Uterus (tissue), 4 donors: Measurements from ENCODE around the gene CKLF. TPM values are rescaled to one million over a fixed set of nuclear protein-coding genes. Genes with fewer than 3 reads are reported as not detected.

ENCODE experiments used
- DNase-seq, 2 donors: peaks; one replicate each; pipeline ENCODE4 v3.0.0-alpha.2; 2019 to 2020
- H3K27ac ChIP-seq, 2 donors: fragments of 200-600 bp; sonication (generic); 1 replicate in 1 of 2; 2 replicates in 1 of 2; pipeline ENCODE4 v1.5.1; 2016 to 2018
- H3K27me3 ChIP-seq, 2 donors: fragments of 200-600 bp; sonication (generic); one replicate each; pipeline ENCODE4 v1.5.1; 2018 to 2019; ENCODE audit warnings: control low read depth in 1 of 2
- H3K36me3 ChIP-seq, 2 donors: fragments of 200-600 bp; sonication (generic); one replicate each; pipeline ENCODE4 v1.5.1; 2019; ENCODE audit warnings: control low read depth in 1 of 2
- H3K4me1 ChIP-seq, 2 donors: fragments of 200-600 bp; sonication (generic); one replicate each; pipeline ENCODE4 v1.5.1; 2018 to 2019; ENCODE audit warnings: control low read depth in 1 of 2
- H3K4me3 ChIP-seq, 2 donors: fragments of 200-600 bp; sonication (generic); 1 replicate in 1 of 2; 2 replicates in 1 of 2; pipeline ENCODE4 v1.5.1; 2018 to 2019; ENCODE audit warnings: mild to moderate bottlenecking in 1 of 2
- H3K9me3 ChIP-seq, 2 donors: fragments of 200-600 bp; sonication (generic); one replicate each; pipeline ENCODE4 v1.5.1; 2019; ENCODE audit warnings: control low read depth in 1 of 2
- CTCF ChIP-seq, 4 experiments: fragments of 200-600 bp in 2 of 4; fragments of 450-650 bp in 2 of 4; sonication (generic) in 2 of 4; IDR thresholded peaks; one replicate each; pipeline ENCODE4 v1.5.1; 2016 to 2019; ENCODE audit warnings: antibody characterized with exemption in 4 of 4, mild to moderate bottlenecking in 2 of 4, moderate library complexity in 1 of 4
- POLR2A ChIP-seq, 2 donors: fragments of 450-650 bp; IDR thresholded peaks; one replicate each; pipeline ENCODE4 v1.6.1; 2016; ENCODE audit warnings: antibody characterized with exemption in 2 of 2, mild to moderate bottlenecking in 1 of 2, moderate library complexity in 1 of 2
- intact Hi-C: fragments of 100-400 bp; cut with DNase I; formaldehyde crosslinking; loops from one replicate; pipeline ENCODE4 v1.15.1; 2023; ENCODE audit warnings: low total_unique reads
- total RNA-seq, 4 donors: library from RNA; depleted of rRNA in 3 of 4; stranded (reverse); fragments of >200 nt in 3 of 4; gene quantifications; one replicate each; pipeline versions ENCODE4 v1.1.0 to v1.2.4, GENCODE V29; 2014 to 2023
- donor health status: DM: yes; HTN: yes; CAD: no.

The CKLF gene
- total RNA-seq, 4 donors from 2014 or later: 31.3 to 118 (median 68.6) TPM

GRCh38 chr16:66515596-66516508, 36.5 kb upstream of the CKLF start:
- Histone ChIP-seq H3K4me1 (peaks cover 6 to 22% of the 10 kb centered on the region in 2 donors), H3K9me3 (no peaks in the 10 kb centered on the region), H3K36me3 (no peaks in the 10 kb centered on the region), H3K27ac (peak overlapping the region; percentile 79 to 95), H3K4me3 (no peak overlapping the region), H3K27me3 (no peaks in the 10 kb centered on the region)
- TF ChIP-seq POLR2A (IDR thresholded peaks at IDR 0.05): no peak
- peak in 2 of 4 experiments; percentile 25 to 37 for TF ChIP-seq CTCF (IDR thresholded peaks at IDR 0.05)
- DNase-seq: peak in 1 of 2 donors; percentile 44
- intact Hi-C loops: no loop called here

GRCh38 chr16:66516509-66516807, 35.9 kb upstream of the CKLF start:
- H3K36me3 ChIP-seq: no peaks in the 10 kb centered on the region
- DNase-seq: no peak
- intact Hi-C loops: no loop called here
- H3K9me3 ChIP-seq: no peaks in the 10 kb centered on the region
- TF ChIP-seq POLR2A (IDR thresholded peaks at IDR 0.05) (no peak), CTCF (IDR thresholded peaks at IDR 0.05) (no peak)
- no peaks in the 10 kb centered on the region for H3K27me3 ChIP-seq
- no peak overlapping the region for H3K4me3 ChIP-seq
- H3K4me1 ChIP-seq: peaks cover 6 to 22% of the 10 kb centered on the region in 2 donors
- H3K27ac ChIP-seq: peak overlapping the region; percentile 79 to 95

- H3K36me3 ChIP-seq: no peaks in the 10 kb centered on the region
- peak overlapping the region; percentile 94 to 95 for H3K27ac ChIP-seq
- no peaks in the 10 kb centered on the region for H3K9me3 ChIP-seq
- intact Hi-C loops: no loop called here
- H3K27me3 ChIP-seq: no peaks in the 10 kb centered on the region
- H3K4me1 ChIP-seq: peaks cover 6 to 22% of the 10 kb centered on the region in 2 donors
- peak; percentile 54 to 61 for TF ChIP-seq POLR2A (IDR thresholded peaks at IDR 0.05)
- peak in 1 of 4 experiments; percentile 6 for TF ChIP-seq CTCF (IDR thresholded peaks at IDR 0.05)
- peak overlapping the region; percentile 7 to 14 for H3K4me3 ChIP-seq
- peak; percentile 98 to 99 for DNase-seq
These were observed 35.4 kb upstream of the CKLF start for GRCh38 chr16:66516808-66517585.

GRCh38 chr16:66517586-66518263, 34.7 kb upstream of the CKLF start:
- H3K27ac ChIP-seq: peak overlapping the region; percentile 94 to 95
- H3K9me3 ChIP-seq: no peaks in the 10 kb centered on the region
- H3K4me1 ChIP-seq: peaks cover 6 to 22% of the 10 kb centered on the region in 2 donors
- intact Hi-C loops: no loop called here
- no peak for TF ChIP-seq POLR2A (IDR thresholded peaks at IDR 0.05)
- TF ChIP-seq CTCF (IDR thresholded peaks at IDR 0.05): no peak
- H3K27me3 ChIP-seq: no peaks in the 10 kb centered on the region
- H3K36me3 ChIP-seq: no peaks in the 10 kb centered on the region
- DNase-seq: no peak
- no peak overlapping the region for H3K4me3 ChIP-seq
